ENCODE measurements around the gene CCDC183.
"Not testable (repeated sequence)": the region's sequence is repeated elsewhere in the genome, so short reads cannot be mapped to it uniquely, and the experiment has no call there.

Gene CCDC183

DNA sequence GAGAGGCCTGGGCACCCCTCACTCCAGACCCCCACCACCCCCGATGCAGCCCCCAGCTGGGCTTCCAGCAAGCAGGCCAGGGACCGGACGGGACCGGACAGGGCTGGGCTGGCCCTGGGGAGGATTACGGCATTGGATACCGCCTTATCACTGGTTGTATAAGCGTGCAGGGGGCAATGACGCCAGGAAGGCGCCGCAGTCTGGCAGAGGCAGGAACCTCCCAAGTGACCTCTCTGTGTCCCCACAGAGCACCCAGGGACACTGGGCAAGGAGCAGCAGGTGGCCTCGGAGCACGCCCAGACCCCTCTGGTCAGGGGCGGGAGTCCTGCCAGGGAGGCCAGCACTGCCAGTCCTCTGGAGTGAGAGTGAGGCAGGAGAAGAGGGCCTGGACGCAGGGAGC, 31.1 kb upstream of the CCDC183 start:
- Histone ChIP-seq H3F3A (ENCODE audit: insufficient read depth, low read length) (no peaks in the 10 kb centered on the region), H3K4me3 (ENCODE audit: low read depth, low read length, poor library complexity, severe bottlenecking) (no peak overlapping the region), H3K4me1 (ENCODE audit: insufficient read depth, low read length, severe bottlenecking) (no peaks in the 10 kb centered on the region), H3K79me2 (ENCODE audit: insufficient read depth, low read length) (no peaks in the 10 kb centered on the region), H4K20me1 (ENCODE audit: insufficient read depth, low read length) (no peaks in the 10 kb centered on the region), H3K27ac (ENCODE audit: low read depth, low read length, poor library complexity, severe bottlenecking) (no peak overlapping the region), H2AFZ (ENCODE audit: low read length) (no peak overlapping the region), H3K27me3 (ENCODE audit: insufficient read depth, low read length) (0 out of 2 replicates have a peak, but pooled peaks cover 5% of the 10 kb centered on the region), H3K9ac (ENCODE audit: low read length) (no peak overlapping the region), H3K4me2 (ENCODE audit: low read length) (no peak overlapping the region), H3K9me3 (ENCODE audit: low read length) (no peaks in the 10 kb centered on the region), H3K36me3 (ENCODE audit: insufficient read depth, low read length) (no peaks in the 10 kb centered on the region), H3K9me2 (ENCODE audit: low read depth, low read length) (no peaks in the 10 kb centered on the region)
- TF ChIP-seq CTCF (IDR thresholded peaks at IDR 0.05; ENCODE audit: low read length): no peak
- TF ChIP-seq EZH2 (IDR thresholded peaks at IDR 0.05; ENCODE audit: borderline replicate concordance, low read length): no peak

DNA sequence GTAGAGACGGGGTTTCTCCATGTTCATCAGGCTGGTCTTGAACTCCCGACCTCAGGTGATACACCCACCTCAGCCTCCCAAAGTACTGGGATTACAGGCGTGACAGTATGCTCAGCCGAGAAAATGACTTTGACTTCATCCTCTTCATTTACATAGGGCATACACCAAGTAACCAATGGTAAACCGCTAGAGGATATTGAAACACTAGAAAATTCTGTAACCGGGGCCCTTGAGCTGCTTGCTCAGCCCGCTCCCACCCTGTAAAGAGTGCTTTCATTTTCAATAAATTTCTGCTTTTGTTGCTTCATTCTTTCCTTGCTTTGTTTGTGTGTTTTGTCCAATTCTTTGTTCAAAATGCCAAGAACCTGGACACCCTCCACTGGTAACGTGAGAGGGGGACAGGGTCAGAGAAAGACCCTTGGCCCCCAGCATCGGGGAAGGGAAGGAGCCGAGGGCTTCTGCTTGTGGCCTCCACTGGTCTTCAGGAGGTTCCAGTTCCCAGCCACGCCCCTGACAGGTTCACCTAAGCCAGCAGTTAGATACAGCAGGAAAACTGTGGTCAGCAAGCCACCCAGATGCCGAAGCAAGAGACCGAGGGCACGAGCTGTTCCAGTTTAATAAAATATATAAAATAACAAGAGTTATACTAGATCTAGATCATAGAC, 30.3 kb upstream of the CCDC183 start:
- H3K4me3 ChIP-seq (ENCODE audit: low read depth, low read length, poor library complexity, severe bottlenecking); H3F3A ChIP-seq (ENCODE audit: insufficient read depth, low read length); H3K9ac ChIP-seq (ENCODE audit: low read length); H3K36me3 ChIP-seq (ENCODE audit: insufficient read depth, low read length); H3K9me3 ChIP-seq (ENCODE audit: low read length); H3K4me1 ChIP-seq (ENCODE audit: insufficient read depth, low read length, severe bottlenecking); H3K27ac ChIP-seq (ENCODE audit: low read depth, low read length, poor library complexity, severe bottlenecking); H3K79me2 ChIP-seq (ENCODE audit: insufficient read depth, low read length); H3K4me2 ChIP-seq (ENCODE audit: low read length); H3K27me3 ChIP-seq (ENCODE audit: insufficient read depth, low read length); H2AFZ ChIP-seq (ENCODE audit: low read length); H4K20me1 ChIP-seq (ENCODE audit: insufficient read depth, low read length); H3K9me2 ChIP-seq (ENCODE audit: low read depth, low read length): not testable (repeated sequence)

GRCh38 chr9:136766410-136767120, 29.6 kb upstream of the CCDC183 start:
- H3K27ac ChIP-seq (ENCODE audit: low read depth, low read length, poor library complexity, severe bottlenecking); H3K4me1 ChIP-seq (ENCODE audit: insufficient read depth, low read length, severe bottlenecking); H3K4me3 ChIP-seq (ENCODE audit: low read depth, low read length, poor library complexity, severe bottlenecking); H3F3A ChIP-seq (ENCODE audit: insufficient read depth, low read length); H3K79me2 ChIP-seq (ENCODE audit: insufficient read depth, low read length); H3K9me2 ChIP-seq (ENCODE audit: low read depth, low read length); H2AFZ ChIP-seq (ENCODE audit: low read length); H3K9me3 ChIP-seq (ENCODE audit: low read length); H3K4me2 ChIP-seq (ENCODE audit: low read length); H4K20me1 ChIP-seq (ENCODE audit: insufficient read depth, low read length); H3K9ac ChIP-seq (ENCODE audit: low read length); H3K36me3 ChIP-seq (ENCODE audit: insufficient read depth, low read length); H3K27me3 ChIP-seq (ENCODE audit: insufficient read depth, low read length): not testable (repeated sequence)

GRCh38 chr9:136769710-136770191, 26.4 kb upstream of the CCDC183 start:
- peaks cover 5% of the 10 kb centered on the region for H3K4me1 ChIP-seq (ENCODE audit: insufficient read depth, low read length, severe bottlenecking)
- no peak overlapping the region for H3K9ac ChIP-seq (ENCODE audit: low read length)
- H3K4me2 ChIP-seq (ENCODE audit: low read length): no peak overlapping the region

More at GRCh38 chr9:136769710-136770191, 26.4 kb upstream of the CCDC183 start:
- Histone ChIP-seq H3K27ac (ENCODE audit: low read depth, low read length, poor library complexity, severe bottlenecking) (no peak overlapping the region), H3K36me3 (ENCODE audit: insufficient read depth, low read length) (peaks cover 5% of the 10 kb centered on the region; the same call in 1 of the 2 replicates), H4K20me1 (ENCODE audit: insufficient read depth, low read length) (no peaks in the 10 kb centered on the region), H3K4me3 (ENCODE audit: low read depth, low read length, poor library complexity, severe bottlenecking) (no peak overlapping the region), H3K9me2 (ENCODE audit: low read depth, low read length) (no peaks in the 10 kb centered on the region), H3K9me3 (ENCODE audit: low read length) (peaks cover 5% of the 10 kb centered on the region; the same call in 1 of the 2 replicates), H3F3A (ENCODE audit: insufficient read depth, low read length) (no peaks in the 10 kb centered on the region), H3K79me2 (ENCODE audit: insufficient read depth, low read length) (no peaks in the 10 kb centered on the region), H3K27me3 (ENCODE audit: insufficient read depth, low read length) (peaks cover 3% of the 10 kb centered on the region; the same call in 1 of the 2 replicates), H2AFZ (ENCODE audit: low read length) (no peak overlapping the region)
- TF ChIP-seq EZH2 (IDR thresholded peaks at IDR 0.05; ENCODE audit: borderline replicate concordance, low read length) (no peak), CTCF (IDR thresholded peaks at IDR 0.05; ENCODE audit: low read length) (peak; percentile 52)
